ENCODE results near the gene PF4V1. TPM values are rescaled to one million over a fixed set of nuclear protein-coding genes. Genes with fewer than 3 reads are reported as not detected.

PF4V1 gene
- total RNA-seq, 2 experiments from 2014 or later: not detected

GRCh38 chr4:73901031-73901430 lies 47.9 kb downstream of the PF4V1 start:
- POLR2A ChIA-PET: no interaction called here
- Mint-ChIP-seq H3K9me3 (ENCODE audit: low read depth) (no peaks in the 10 kb centered on the region), H3K36me3 (ENCODE audit: low read depth) (no peaks in the 10 kb centered on the region), H3K4me3 (no peak overlapping the region), H3K27ac (no peak overlapping the region), H3K4me1 (no peaks in the 10 kb centered on the region), H3K27me3 (no peaks in the 10 kb centered on the region)
- CTCF ChIA-PET: interaction anchor here (0.7 kb wide), 1 partner anchor 380 kb away, joined by 3 read pairs; no protein-coding TSS in a partner anchor
- ATAC-seq: no peak
- intact Hi-C loops (cut with DNase I, micrococcal nuclease): no loop called here
- no peak for DNase-seq

- ChIA-PET CTCF (interaction anchor here (0.5 kb wide), 1 partner anchor 24 kb away, joined by 3 read pairs; no protein-coding TSS in a partner anchor), POLR2A (no interaction called here)
- ATAC-seq: no peak
- Mint-ChIP-seq H3K27ac (no peak overlapping the region), H3K9me3 (ENCODE audit: low read depth) (no peaks in the 10 kb centered on the region), H3K36me3 (ENCODE audit: low read depth) (no peaks in the 10 kb centered on the region), H3K4me1 (no peaks in the 10 kb centered on the region), H3K27me3 (no peaks in the 10 kb centered on the region), H3K4me3 (no peak overlapping the region)
- intact Hi-C loops (cut with DNase I, micrococcal nuclease): no loop called here
- DNase-seq: no peak
Measured at GRCh38 chr4:73902038-73902637, 49.0 kb downstream of the PF4V1 start.

GRCh38 chr4:73902817-73903547 lies 49.9 kb downstream of the PF4V1 start:
- Mint-ChIP-seq H3K4me1 (no peaks in the 10 kb centered on the region), H3K36me3 (ENCODE audit: low read depth) (no peaks in the 10 kb centered on the region), H3K9me3 (ENCODE audit: low read depth) (no peaks in the 10 kb centered on the region), H3K4me3 (no peak overlapping the region), H3K27ac (no peak overlapping the region), H3K27me3 (no peaks in the 10 kb centered on the region)
- ChIA-PET CTCF (interaction anchor here (0.5 kb wide), 1 partner anchor 25 kb away, joined by 3 read pairs; no protein-coding TSS in a partner anchor), POLR2A (no interaction called here)
- intact Hi-C loops (cut with DNase I, micrococcal nuclease): no loop called here
- ATAC-seq (no peak), DNase-seq (no peak)

Other genes starting within 250 kb of the PF4V1 start
- gene RASSF6, start 232.9 kb upstream of the PF4V1 start, total RNA-seq: under 1 TPM in 1 of 2 experiments, not detected in 1; 0.04 TPM
- under 1 TPM; 0.76 to 0.80 TPM for gene CXCL8, start 112.7 kb upstream of the PF4V1 start, total RNA-seq
- not detected for gene CXCL6, start 16.6 kb upstream of the PF4V1 start, total RNA-seq
- not detected for gene CXCL1, start 16.1 kb downstream of the PF4V1 start, total RNA-seq
- not detected for gene PF4, start 128.7 kb downstream of the PF4V1 start, total RNA-seq
- not detected for gene PPBP, start 134.9 kb downstream of the PF4V1 start, total RNA-seq
- not detected for gene CXCL5, start 145.4 kb downstream of the PF4V1 start, total RNA-seq
- not detected for gene CXCL3, start 185.4 kb downstream of the PF4V1 start, total RNA-seq
- gene CXCL2, start 245.9 kb downstream of the PF4V1 start, total RNA-seq: not detected